Skeletal muscle tissue (tissue), 4 donors: ENCODE data around the gene PITPNC1. TPM values are rescaled to one million over a fixed set of nuclear protein-coding genes. Genes with fewer than 3 reads are reported as not detected.
"Not testable (repeated sequence)": the region's sequence is repeated elsewhere in the genome, so short reads cannot be mapped to it uniquely, and the experiment has no call there.

Experiments used
- H3K27ac ChIP-seq: one replicate; pipeline ENCODE4 v1.7.0; 2013; ENCODE audit warnings: mild to moderate bottlenecking, low read depth, low read length, inconsistent platforms
- H3K27me3 ChIP-seq, 3 donors: one replicate each; pipeline ENCODE4 v1.7.0; 2013; ENCODE audit warnings: low read length in 3 of 3; ENCODE audit not compliant: control insufficient read depth in 3 of 3, insufficient read depth in 3 of 3
- H3K36me3 ChIP-seq, 3 donors: one replicate each; pipeline ENCODE4 v1.7.0; 2013; ENCODE audit warnings: low read length in 3 of 3; ENCODE audit not compliant: control insufficient read depth in 3 of 3, insufficient read depth in 3 of 3
- H3K4me1 ChIP-seq, 3 donors: one replicate each; pipeline ENCODE4 v1.7.0; 2013; ENCODE audit warnings: low read length in 3 of 3, mild to moderate bottlenecking in 3 of 3; ENCODE audit not compliant: control insufficient read depth in 3 of 3, insufficient read depth in 3 of 3
- H3K4me3 ChIP-seq, 3 donors: one replicate each; pipeline ENCODE4 v1.7.0; 2013; ENCODE audit warnings: low read length in 3 of 3
- H3K9ac ChIP-seq, 3 donors: one replicate each; pipeline ENCODE4 v1.7.0; 2013; ENCODE audit warnings: low read length in 3 of 3, mild to moderate bottlenecking in 3 of 3, moderate library complexity in 2 of 3, low read depth in 1 of 3
- H3K9me3 ChIP-seq, 3 donors: one replicate each; pipeline ENCODE4 v1.7.0; 2013; ENCODE audit warnings: low read length in 3 of 3; ENCODE audit not compliant: control insufficient read depth in 3 of 3
- total RNA-seq: library from RNA; depleted of rRNA; stranded (reverse); fragments of >200 nt; gene quantifications from one replicate; pipeline ENCODE4 v1.2.3, GENCODE V29; 2014
- donor health status: Osteomylitis.

Gene PITPNC1
- total RNA-seq, 1 donor from 2014 or later = 9.4 TPM

DNA sequence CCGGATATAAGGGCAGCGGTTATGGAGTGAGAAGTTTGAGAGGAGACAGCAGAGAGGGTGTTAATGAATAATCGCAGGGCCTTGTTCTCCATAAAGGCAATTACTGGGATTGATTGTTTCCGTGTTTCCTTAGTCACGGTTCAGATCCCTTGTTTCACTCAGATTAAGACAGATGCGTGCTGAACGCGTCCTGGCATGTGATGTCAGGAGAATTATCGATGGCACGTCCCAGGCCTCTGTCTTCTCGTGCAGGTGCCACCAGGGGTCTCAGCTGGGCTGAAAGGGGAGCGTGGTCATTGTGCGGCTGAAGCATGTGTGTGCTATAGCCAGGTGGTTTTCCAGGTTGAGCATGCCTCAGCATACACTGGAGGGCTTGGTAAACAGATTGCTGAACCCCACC lies 198.2 kb downstream of the PITPNC1 start:
- no peak overlapping the region for H3K9ac ChIP-seq
- no peak overlapping the region for H3K4me3 ChIP-seq
- H3K27me3 ChIP-seq = no peaks in the 10 kb centered on the region
- H3K4me1 ChIP-seq = no peaks in the 10 kb centered on the region
- H3K27ac ChIP-seq = no peak overlapping the region
- no peaks in the 10 kb centered on the region for H3K9me3 ChIP-seq
- no peaks in the 10 kb centered on the region for H3K36me3 ChIP-seq

DNA sequence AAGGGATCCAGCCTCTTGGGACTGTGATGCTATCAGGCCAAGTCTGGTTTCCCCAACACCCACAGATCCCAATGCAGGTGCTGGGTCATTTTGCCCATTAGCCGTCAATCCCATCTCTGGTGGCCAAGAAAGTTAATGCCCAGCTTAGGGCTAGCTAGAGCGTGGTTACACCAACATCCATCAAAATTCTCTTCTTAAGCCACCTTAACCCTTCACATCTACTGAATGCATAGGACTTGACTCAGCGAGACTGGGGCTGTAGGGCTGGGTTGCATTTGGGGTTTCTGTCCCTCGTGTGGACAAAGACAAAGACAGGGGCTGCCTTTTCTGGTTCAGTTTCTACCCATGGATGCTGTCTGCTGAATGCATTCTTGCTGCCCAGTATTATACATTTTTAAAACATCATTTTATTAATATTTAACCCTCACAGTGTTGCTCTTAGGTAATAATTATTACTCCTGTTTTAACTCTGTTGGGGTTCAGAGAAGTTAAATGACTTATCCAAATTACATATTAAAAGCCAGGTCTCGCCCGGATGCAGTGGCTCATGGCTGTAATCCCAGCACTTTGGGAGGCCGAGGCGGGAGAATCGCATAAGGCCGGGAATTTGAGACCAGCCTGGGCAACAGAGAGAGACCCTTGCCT lies 199.5 kb downstream of the PITPNC1 start:
- no peak overlapping the region for H3K27ac ChIP-seq
- H3K4me1 ChIP-seq = no peaks in the 10 kb centered on the region
- H3K4me3 ChIP-seq = no peak overlapping the region
- H3K9ac ChIP-seq = no peak overlapping the region
- H3K27me3 ChIP-seq = no peaks in the 10 kb centered on the region
- H3K9me3 ChIP-seq = no peaks in the 10 kb centered on the region
- H3K36me3 ChIP-seq = no peaks in the 10 kb centered on the region

GRCh38 chr17:67577429-67578141 lies 200.5 kb downstream of the PITPNC1 start:
- H3K27me3 ChIP-seq = no peaks in the 10 kb centered on the region
- no peaks in the 10 kb centered on the region for H3K4me1 ChIP-seq
- no peak overlapping the region for H3K9ac ChIP-seq
- H3K27ac ChIP-seq = no peak overlapping the region
- no peak overlapping the region for H3K4me3 ChIP-seq
- no peaks in the 10 kb centered on the region for H3K9me3 ChIP-seq
- H3K36me3 ChIP-seq = no peaks in the 10 kb centered on the region

DNA sequence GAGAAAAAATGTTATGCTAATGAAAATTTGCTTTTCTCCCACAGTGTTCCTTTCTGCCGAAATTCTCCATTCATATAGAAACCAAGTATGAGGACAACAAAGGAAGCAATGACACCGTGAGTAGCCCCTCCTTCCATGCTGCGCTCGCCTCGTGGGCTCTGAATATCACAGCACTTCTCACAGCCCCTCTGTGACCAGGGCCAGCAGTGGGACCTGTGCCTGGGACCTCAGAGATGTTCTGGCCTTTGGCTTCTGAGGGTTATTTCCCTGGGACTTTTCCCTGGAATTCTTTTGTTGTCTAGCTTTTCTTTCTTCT lies 201.0 kb downstream of the PITPNC1 start:
- H3K9me3 ChIP-seq = no peaks in the 10 kb centered on the region
- H3K27me3 ChIP-seq = no peaks in the 10 kb centered on the region
- no peaks in the 10 kb centered on the region for H3K36me3 ChIP-seq
- no peak overlapping the region for H3K4me3 ChIP-seq
- H3K4me1 ChIP-seq = peaks cover 0 to 4% (median 0%) of the 10 kb centered on the region in 3 donors
- H3K9ac ChIP-seq = no peak overlapping the region
- no peak overlapping the region for H3K27ac ChIP-seq

- H3K27me3 ChIP-seq, H3K36me3 ChIP-seq, H3K9ac ChIP-seq, H3K27ac ChIP-seq, H3K4me3 ChIP-seq, H3K9me3 ChIP-seq, H3K4me1 ChIP-seq: not testable (repeated sequence)
Observed at GRCh38 chr17:67578679-67579405, 201.8 kb downstream of the PITPNC1 start.

- no peak overlapping the region for H3K27ac ChIP-seq
- no peak overlapping the region for H3K4me3 ChIP-seq
- no peaks in the 10 kb centered on the region for H3K9me3 ChIP-seq
- H3K27me3 ChIP-seq = no peaks in the 10 kb centered on the region
- peaks cover 0 to 2% (median 0%) of the 10 kb centered on the region in 3 donors for H3K36me3 ChIP-seq
- no peak overlapping the region for H3K9ac ChIP-seq
- peaks cover 0 to 4% (median 0%) of the 10 kb centered on the region in 3 donors for H3K4me1 ChIP-seq
Observed at GRCh38 chr17:67582673-67583081, 205.6 kb downstream of the PITPNC1 start.

GRCh38 chr17:67585077-67585602 lies 208.1 kb downstream of the PITPNC1 start:
- peaks cover 0 to 2% (median 0%) of the 10 kb centered on the region in 3 donors for H3K36me3 ChIP-seq
- no peak overlapping the region for H3K4me3 ChIP-seq
- H3K9me3 ChIP-seq = no peaks in the 10 kb centered on the region
- H3K27me3 ChIP-seq = no peaks in the 10 kb centered on the region
- H3K9ac ChIP-seq = no peak overlapping the region
- H3K27ac ChIP-seq = no peak overlapping the region
- H3K4me1 ChIP-seq = peaks cover 0 to 4% (median 0%) of the 10 kb centered on the region in 3 donors

GRCh38 chr17:67588326-67588725 lies 211.2 kb downstream of the PITPNC1 start:
- peaks cover 0 to 2% (median 0%) of the 10 kb centered on the region in 3 donors for H3K36me3 ChIP-seq
- no peak overlapping the region for H3K27ac ChIP-seq
- no peaks in the 10 kb centered on the region for H3K4me1 ChIP-seq
- no peak overlapping the region for H3K9ac ChIP-seq
- H3K27me3 ChIP-seq = no peaks in the 10 kb centered on the region
- no peaks in the 10 kb centered on the region for H3K9me3 ChIP-seq
- no peak overlapping the region for H3K4me3 ChIP-seq

DNA sequence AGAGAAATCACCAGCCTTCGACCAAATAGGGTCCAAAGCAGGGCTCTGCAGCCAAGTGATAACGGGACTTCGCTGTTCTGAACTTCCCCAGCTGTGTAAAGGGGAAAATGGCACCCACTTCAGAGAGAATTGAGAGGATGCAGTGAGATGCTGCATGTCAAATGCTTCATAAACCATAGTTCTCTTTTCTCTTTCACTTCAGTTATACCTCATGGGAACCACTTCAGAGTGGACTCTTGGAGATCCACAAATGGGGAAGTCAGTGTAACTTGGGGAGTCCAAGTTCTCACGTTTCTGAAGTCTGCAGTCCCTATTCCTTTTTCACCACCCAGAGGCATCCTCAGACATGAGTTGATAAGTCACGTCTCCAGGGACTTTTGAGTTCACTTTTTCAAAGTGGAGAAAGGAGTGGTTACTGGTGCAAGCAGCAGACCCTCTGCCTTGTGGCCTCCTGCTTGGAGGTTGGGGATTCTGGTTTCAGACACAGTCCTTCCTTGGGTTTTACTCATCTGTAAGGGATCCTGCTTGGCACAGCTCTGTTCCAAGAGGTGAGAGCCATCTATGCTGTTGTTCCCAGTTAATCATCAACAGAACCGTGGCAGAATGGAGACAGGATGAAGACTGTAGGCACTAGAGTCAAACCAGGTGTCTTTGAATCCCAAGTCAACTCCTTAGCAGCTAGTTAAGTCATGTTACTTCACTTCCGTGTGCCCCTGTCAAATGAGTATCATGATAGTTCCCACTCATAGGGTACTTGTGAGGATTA lies 217.2 kb downstream of the PITPNC1 start:
- Histone ChIP-seq H3K27me3 (no peaks in the 10 kb centered on the region), H3K36me3 (no peaks in the 10 kb centered on the region), H3K9me3 (no peaks in the 10 kb centered on the region), H3K4me1 (no peaks in the 10 kb centered on the region), H3K4me3 (no peak overlapping the region), H3K27ac (no peak overlapping the region), H3K9ac (no peak overlapping the region)
